Suppressor macrophage treated with lipopolysaccharide for 1 hour (primary cell): ENCODE measurements around the gene DIAPH1.
"Not testable (repeated sequence)": the region's sequence is repeated elsewhere in the genome, so short reads cannot be mapped to it uniquely, and the experiment has no call there.

Source experiments
- DNase-seq, 3 donors: peaks; one replicate each; pipeline ENCODE4 v3.0.0-alpha.2; 2020 to 2022

Gene DIAPH1

DNA sequence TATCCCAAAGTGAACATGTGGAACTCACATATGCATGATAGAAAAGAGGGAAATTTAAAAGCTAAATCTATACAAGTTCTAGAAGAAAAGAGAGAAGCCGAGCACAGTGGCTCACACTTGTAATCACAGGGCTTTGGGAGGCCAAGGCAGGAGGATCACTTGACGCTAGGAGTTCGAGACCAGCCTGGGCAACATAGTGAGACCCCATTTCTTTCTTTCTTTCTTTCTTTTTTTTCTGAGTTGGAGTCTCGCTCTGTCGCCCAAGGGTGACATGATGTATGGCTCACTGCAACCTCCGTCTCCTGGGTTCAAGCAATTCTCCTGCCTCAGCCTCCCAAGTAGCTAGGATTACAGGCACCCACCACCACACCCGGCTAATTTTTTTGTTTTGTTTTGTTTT is 8.9 kb downstream of the DIAPH1 start:
- not testable (repeated sequence) for DNase-seq

DNA sequence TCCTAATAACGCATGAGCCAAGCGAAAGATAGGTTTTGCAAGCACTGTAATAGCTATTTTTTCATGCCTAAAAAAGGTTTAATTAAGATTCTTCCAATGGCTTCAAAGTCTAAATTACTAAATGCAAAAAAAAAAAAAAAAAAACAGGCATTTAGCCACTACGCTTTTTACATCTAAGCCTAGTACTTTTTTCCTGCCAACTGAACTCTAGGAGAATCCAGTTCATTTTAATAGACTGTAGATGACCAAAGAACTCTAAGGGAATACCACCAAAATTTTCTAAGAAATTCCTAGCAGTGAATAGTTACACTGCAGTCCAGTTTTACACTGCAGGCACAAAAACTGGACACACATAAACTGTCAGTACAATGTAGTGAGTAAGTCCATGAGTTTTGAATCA is 9.8 kb downstream of the DIAPH1 start:
- no peak for DNase-seq

DNA sequence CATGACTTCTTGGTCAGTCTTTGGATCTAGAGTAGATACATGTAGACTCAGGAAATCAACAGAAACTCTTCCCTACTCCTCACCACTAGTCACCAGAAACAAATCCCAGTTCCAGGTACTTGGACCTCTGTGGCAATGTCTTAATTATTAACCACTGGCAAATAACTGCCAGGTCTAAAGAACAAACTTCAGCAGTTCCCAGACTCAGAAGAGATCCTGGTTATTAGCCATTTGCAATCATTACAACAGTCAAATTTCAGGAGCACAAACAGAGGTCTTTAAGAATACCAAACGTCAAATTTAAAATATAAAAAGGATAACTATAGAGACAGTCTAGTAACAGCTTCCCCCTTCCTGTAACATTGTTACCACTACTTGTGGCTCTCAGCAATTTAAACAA is 10.2 kb downstream of the DIAPH1 start:
- DNase-seq, result no peak

DNA sequence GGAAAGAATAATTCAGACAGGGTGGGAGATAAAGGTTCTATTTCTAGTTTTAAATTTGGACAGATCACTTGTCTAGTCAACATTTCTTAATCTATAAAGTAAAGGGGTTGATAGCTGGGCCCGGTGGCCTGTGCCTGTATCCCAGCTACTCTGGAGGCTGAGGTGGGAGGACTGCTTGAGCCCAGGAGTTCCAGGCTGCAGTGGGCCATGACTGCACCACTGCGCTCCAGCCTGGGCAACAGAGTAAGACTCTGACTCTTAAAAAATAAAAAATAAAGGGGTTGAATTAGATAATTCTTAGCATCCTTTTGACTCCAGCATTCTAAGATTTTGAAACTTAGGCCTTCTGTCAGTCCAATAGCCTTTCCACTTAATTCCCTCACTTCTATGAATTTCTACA is 10.8 kb downstream of the DIAPH1 start:
- DNase-seq, result no peak

DNA sequence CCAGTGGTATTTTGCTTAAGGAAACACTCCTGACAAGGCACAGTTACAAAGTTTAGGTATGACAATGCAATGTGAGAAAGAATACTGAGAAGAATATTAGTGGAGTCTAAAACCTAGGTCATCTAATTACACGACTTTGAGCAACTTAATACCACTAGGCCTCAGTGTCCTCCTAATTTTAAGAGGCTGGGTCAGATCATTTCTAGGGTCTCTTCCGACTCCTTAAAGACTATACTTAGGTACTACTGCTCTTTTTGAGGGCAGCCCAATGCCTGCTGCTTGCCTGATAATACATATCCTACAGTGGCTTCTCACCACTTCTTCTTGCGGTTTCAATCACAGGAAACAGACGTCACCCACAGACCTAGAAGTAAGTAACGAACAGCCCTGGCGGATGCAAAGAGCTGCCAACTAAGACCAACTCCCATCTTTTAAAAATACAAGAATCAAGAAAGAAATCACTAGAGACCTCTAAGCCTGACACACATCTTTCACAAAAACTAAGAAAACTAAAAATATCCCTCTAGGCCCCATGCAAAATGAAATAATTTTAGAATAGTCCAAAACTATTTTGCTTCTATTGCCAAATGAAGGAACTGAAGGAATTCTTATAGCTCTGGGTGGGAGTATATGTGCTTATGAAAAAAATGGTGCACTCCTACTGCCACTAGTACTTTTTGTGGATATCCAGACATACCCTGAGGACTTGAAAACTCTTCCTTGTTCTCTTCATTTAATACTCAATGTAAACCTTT is 13.1 kb downstream of the DIAPH1 start:
- DNase-seq, result peak; percentile 77 to 83 (median 82)

DNA sequence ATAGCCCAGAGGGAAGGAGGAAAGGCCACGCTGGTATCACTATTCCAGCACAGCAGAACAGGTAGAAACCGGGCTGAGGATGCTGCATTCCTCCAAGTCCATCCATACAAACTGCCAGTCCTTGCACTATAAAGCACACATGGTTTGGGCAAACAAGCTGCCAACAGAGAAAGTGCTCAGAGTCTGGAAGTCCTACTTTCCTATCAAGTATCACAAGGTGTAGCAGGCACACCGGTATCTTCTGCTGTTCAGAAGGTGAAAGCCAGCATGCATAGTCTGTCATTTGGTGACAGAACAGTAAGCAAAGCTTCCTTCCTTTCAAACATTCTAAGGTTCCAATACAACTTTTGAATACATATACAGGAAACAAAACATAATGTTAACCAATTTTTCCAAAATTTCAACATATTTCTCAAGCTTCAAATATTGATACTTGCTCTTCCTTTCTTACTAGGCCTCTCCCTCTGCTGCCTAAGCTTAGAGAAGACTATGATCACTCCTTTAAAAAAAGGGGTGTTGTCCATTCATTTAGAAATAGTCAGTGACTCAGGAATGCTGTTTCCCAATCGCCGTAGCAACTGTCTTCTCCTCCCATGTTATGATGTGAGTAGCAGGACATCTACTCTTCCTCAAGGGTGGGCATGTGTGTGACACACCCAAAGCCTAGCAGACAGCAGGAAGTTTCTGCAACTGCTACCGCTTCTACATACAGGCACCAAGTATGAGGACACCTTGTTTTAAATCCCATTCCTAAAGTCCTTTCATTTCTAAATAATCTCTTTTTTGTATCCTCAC is 14.7 kb downstream of the DIAPH1 start:
- DNase-seq, result peak; percentile 87 to 97 (median 96)

DNA sequence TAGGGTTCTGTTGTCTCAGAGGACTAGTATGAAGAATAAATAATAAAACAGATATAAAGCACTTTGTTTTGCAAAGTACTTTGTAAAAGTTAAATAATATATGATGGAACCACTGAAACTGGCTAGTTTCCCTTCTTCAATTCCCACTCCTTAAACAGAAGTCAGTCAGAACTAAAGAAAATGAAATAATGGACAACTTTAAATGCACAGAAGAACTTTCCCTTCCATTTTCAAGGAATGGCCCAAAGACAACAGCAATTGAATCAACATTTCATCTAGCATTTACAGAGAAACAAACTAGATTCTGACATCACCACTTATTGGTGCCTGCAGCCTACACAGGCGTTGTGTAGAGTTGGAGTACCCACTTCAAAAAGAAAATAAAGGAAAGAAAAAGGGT is 16.2 kb downstream of the DIAPH1 start:
- no peak for DNase-seq

DNA sequence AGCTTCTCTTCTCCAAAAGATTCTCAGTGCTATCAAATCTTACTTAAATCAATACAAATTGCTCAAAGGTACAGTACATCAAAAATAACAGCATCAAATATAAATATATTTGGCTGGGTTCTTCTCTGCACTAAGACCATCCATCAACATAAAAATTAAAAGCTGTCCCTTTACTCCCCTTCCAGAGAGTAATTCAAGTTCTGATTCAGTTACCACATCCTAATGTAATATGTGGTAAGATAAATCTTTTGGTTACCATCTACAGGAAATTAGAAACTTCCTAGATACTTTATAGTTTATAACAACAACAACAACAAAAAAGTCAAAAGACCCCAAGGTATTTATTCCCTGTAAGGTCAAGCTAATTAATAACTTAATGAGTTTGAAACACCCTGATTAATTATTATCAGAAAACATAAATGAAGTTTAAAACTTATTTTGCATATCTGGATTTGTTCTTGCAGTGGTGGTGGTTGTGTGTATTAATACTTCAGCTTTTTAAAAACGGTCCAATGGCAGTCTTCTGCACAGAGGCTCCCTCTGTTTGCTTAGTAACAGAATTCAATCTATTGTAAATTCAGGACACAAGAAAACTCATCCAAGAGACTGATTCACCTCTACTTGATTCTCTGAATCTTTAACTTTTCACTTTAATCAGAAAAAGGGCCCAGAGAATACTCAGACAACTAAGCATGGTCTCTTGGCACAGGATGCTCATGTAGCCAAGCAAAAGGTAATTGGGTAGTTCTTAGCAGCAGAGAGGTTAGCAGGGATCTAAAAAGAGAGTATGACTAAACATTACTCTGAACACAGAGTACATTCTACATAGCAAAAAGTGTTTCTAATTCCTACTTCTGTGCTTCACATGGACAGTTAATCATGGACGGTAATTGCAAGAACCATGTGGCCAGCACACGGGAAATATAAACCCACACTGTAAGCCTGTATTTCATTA is 20.1 kb downstream of the DIAPH1 start:
- no peak for DNase-seq

DNA sequence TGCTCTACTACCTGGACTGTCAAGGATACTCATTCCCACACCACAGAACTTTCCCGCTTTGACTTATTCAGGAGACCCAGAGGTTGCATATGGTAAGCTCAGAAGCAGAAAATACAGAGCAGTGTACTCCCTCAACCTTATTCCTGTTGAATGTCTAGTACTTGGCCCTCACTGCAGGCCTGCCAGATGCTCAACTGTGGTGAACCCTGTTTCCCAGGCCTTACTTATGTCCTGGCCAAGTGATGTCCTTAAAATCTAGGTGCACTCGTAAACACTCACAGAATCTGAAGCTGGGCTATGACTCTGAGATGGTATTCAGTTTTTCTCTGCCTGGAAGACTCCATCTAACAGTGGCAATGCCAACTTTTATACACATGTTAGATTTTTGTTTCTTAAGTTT is 21.0 kb downstream of the DIAPH1 start:
- DNase-seq, result no peak

DNA sequence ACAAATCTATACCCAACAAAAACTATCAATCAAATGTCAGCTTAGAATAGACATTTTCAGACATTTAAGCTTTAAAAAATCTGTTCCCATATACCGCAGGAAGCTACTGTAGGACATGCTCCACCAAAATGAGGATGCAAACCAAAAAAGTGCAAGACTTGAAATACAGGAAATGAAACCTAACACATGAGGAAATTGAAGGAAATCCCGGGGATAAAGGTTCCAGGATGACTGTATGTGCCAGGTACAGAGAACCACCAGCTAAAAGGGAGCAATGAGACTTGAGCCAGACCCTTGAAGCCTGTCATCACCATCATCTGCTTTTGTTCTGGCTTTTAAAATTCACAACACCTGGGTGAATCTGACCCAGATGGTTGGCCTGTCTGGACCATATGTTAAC is 21.4 kb downstream of the DIAPH1 start:
- DNase-seq, result peak; percentile 31 to 72 (median 63)

DNA sequence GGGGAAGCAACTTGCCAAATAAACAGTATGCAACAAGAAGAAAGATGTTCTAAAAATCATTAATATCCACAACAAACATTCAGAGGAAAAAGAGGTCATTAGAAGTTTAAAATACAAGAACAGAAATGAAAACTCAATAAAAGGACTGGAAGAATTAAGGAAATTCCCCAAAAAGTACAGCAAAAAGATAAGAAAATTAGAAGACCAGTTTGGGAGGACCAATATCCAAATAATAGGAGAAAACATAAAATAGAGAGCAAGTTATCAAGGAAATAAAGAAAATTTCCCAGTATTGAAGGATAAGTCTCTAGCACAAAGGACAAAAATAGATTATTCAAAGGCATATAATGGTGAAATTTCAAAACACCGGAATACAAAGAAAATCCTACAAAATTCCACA is 21.9 kb downstream of the DIAPH1 start:
- no peak for DNase-seq

DNA sequence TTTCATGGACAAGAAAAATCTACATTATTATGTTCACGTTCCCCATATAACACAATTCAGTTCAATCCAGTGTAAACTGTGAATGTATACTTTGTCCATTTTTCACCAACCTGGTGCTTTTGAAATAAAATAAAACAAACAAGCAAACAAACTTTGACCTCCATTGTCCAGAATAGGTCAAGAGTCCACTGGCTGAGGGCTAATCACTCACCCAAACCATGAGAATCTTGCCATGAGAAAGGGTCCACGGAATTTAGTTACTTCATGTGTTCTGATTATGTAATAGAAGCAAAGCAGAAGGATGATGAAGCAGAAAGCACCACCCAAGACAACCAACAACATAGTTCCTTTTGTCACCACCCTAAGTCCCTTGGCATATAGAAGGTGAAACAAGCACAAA is 28.7 kb downstream of the DIAPH1 start:
- DNase-seq, result peak; percentile 53 to 74 (median 65)

DNA sequence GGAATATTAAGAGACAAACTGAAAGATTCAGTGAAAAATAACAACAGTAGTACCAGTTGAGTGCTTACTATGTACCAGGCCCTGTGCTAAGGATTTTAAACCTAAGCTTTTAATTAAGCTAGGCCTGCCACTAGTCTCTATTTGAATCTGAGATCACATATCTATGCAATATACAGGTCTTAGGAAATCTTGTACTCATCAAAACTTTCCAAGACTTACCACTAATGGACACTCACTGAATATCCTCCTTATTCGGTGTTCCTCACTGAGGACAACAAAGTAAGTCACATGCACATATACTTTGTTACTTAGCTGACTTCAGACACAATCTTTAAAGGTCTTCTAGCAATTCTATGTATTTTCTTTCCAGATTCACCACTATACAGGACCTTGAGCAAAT is 32.6 kb downstream of the DIAPH1 start:
- DNase-seq, result peak; percentile 31 to 53 (median 52)

DNA sequence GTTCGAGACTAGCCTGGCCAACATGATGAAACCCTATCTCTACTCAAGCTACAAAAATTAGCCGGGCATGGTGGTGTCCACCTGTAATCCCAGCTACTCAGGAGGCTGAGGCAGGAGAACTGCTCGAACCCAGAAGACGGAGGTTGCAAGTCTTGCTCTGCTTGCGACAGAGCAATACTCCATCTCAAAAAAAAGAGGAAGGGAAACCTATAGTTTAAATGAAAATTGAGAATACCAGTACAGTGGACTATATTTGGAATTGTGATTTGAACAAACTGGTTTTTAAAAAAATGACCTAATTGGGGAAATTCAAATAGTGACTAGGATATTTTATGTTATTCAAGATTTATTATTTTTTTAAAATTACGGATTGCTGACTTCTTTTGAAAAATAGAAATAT is 33.2 kb downstream of the DIAPH1 start:
- peak; percentile 17 to 48 (median 29) for DNase-seq

DNA sequence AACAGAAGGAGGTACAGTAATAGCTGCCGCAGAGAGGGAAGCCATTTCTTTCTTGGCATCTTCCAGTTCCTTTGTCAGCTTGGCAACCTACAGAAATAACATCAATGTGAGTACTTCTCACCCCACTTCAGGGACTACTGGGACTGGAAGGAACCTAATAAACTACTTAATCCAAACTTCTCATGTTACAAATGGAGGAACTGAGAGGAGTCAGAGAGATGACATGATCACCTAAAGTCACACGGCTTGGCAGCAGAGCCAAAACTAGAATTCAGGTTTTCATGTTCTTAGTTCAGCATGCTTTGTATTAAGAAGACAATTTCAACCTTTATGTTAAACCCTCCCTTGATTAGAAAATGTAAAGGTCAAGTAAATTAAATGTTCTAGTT is 44.7 kb downstream of the DIAPH1 start:
- no peak for DNase-seq

DNA sequence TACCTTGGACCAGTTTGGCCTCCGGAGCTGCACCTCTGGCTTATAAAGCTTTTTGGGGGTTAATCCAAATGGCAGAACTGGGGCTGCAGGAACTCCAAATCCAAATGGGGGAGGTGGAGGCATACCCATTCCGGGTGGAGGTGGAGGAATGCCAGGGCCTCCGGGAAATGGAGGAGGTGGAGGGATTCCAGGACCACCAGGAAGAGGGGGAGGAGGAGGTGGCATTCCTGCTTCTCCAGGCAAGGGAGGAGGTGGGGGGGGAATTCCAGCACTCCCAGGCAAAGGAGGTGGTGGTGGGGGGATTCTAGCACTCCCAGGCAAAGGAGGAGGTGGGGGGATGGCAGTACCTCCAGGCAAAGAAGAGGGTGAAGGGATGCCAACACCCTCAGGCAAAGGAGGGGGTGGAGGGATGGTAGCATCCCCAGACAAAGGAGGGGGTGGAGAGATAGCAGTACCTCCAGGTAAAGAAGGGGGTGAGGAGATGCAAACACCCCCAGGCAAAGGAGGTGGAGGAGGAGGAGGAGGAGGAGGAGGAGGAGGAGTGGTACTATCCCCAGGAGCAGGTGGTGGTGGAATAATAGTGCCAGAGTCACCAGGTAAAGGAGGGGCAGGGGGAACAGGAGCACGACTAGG is 45.2 kb downstream of the DIAPH1 start:
- no peak for DNase-seq

DNA sequence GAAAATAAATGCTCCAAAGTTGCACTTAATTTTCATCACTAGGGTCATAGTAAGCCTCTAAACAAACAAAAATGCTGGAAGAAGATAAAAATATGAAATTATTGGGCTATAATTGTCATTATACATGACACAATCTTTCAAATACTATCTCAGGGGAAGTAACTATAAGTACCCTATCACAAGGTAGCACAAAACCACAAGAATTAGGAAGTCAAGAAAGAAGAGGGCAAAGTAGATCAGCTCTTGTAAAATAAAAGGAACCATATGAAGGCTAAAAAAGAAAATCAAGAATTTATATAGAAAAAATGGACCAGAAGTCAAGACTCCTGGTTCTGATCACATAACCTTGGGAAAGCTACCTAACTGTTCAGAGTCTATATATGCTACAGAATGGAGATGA is 48.1 kb downstream of the DIAPH1 start:
- peak; percentile 18 to 41 (median 40) for DNase-seq

DNA sequence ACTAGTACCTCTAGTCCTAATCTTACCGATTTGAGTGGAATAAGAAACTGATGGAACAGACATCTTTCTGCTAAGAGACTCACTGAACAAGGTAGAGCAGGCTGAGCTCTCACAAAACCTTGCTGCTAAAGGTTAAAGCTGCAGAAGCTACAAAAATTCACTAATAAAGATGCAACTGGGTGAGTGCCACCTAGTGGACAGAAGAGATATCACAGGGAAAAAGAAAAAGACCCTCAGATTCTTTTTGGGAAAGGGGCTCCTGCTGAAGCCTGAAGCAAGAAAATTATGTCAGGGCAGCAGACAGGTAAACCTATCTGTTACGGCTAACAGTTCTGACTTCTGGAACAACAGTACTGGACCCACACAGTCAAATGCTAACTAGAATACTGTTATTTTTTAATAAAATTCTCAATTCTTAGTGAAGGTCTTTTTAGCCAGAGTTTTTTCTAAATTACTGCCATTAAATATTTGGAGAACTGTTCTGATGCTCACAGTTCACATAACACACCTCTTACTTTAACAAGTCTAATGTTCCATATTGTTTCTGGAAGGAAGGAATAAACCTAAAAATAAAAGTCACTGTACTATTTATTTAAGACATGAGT is 51.2 kb downstream of the DIAPH1 start:
- DNase-seq, result peak in 2 of 3 donors; percentile 22 to 46

DNA sequence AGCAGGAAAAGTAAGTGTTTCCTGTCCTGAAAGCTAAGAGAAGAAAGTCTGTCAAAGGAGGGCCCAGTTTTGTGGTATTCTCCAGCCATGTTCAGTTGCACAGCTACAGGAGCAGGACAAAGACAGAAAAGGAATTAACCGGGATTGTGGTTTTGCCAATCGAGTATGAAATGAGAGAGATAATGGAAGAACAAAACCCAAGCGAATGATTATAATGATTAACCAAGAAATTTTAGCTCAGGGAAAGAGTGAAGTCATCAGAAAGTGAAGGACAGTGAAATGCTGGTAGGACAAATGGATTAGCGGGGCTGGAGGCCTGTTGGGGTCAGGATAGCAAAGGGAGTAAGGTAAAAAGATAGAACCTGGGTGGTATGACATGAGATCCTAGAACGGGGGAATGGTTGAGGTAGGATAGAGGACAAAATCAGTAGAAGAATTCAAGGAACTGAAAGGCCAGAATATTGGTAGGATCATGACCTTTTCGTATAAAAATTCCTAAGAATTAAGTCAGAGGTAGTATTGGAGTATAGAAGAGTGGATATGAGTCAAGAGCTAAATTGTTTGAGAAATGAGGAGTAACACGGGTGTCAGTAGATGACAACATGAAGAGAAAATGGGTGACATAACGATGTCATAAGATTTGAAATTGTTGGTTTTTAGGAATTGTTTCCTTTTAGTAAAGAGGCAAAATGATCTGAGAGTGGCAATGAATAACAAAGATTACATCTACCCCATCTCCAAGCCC is 52.8 kb downstream of the DIAPH1 start:
- DNase-seq, result no peak

DNA sequence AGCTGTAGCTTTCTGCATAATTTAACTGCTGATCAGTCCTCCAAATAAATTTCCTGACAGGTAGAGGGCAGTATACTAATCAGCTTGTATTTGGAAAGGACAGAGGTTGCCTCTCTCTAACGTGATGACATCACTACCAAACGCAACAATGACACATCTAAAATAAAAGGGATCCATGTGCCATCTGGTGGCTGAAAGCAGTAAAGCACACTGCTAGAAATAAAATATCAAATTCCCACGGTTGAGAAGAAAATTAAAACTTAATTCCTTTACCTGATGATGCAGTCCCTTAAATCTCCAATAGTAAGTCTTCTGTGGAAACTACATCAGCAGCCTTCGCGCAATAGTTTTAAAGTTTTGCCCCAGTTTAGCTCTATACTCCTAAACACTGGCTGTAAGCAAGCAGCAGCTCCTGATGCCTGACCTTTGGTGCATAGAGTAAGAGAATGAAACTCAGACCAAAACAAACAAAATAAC is 54.5 kb downstream of the DIAPH1 start:
- peak; percentile 88 to 98 (median 97) for DNase-seq
